ENCODE data around the gene UQCC2.

UQCC2 gene

GRCh38 chr6:33725222-33725621, 13.7 kb upstream of the UQCC2 start:
- DNase-seq, result no peak

- no peak for DNase-seq
These were observed 12.9 kb upstream of the UQCC2 start for GRCh38 chr6:33724102-33725023.

GRCh38 chr6:33723371-33724085, 12.0 kb upstream of the UQCC2 start:
- no peak for DNase-seq

- DNase-seq, result no peak
These were observed 10.7 kb upstream of the UQCC2 start for GRCh38 chr6:33722103-33722623.

GRCh38 chr6:33721508-33721907, 10.0 kb upstream of the UQCC2 start:
- DNase-seq, result no peak

- DNase-seq, result no peak
These were observed 9.5 kb upstream of the UQCC2 start for GRCh38 chr6:33720998-33721397.

- DNase-seq, result no peak
These were observed 8.0 kb upstream of the UQCC2 start for GRCh38 chr6:33719326-33719987.

- no peak for DNase-seq
These were observed 7.2 kb upstream of the UQCC2 start for GRCh38 chr6:33718713-33719112.

GRCh38 chr6:33717934-33718455, 6.5 kb upstream of the UQCC2 start:
- no peak for DNase-seq

- no peak for DNase-seq
These were observed 5.6 kb upstream of the UQCC2 start for GRCh38 chr6:33716890-33717632.

- no peak for DNase-seq
These were observed 4.9 kb upstream of the UQCC2 start for GRCh38 chr6:33716379-33716778.

GRCh38 chr6:33714385-33715040, 3.0 kb upstream of the UQCC2 start:
- DNase-seq, result no peak

GRCh38 chr6:33713786-33714185, 2.3 kb upstream of the UQCC2 start:
- no peak for DNase-seq

- no peak for DNase-seq
These were observed 1.4 kb upstream of the UQCC2 start for GRCh38 chr6:33712914-33713313.

- DNase-seq, result no peak
These were observed 991 bp downstream of the UQCC2 start for GRCh38 chr6:33710296-33711121.

- no peak for DNase-seq
These were observed 1.8 kb downstream of the UQCC2 start for GRCh38 chr6:33709605-33710295.

GRCh38 chr6:33708516-33709204, 2.8 kb downstream of the UQCC2 start:
- no peak for DNase-seq

GRCh38 chr6:33707771-33708170, 3.7 kb downstream of the UQCC2 start:
- DNase-seq, result no peak

GRCh38 chr6:33705955-33706725, 5.4 kb downstream of the UQCC2 start:
- DNase-seq, result no peak
